DOHH2 (cell line): ENCODE results near the gene FBXO31.
"Not testable (repeated sequence)": the region's sequence is repeated elsewhere in the genome, so short reads cannot be mapped to it uniquely, and the experiment has no call there.

ENCODE experiments used
- H3F3A ChIP-seq: fragments of 200-600 bp; sonication (generic), shearing (Covaris generic); 2 replicates; pipeline ENCODE4 v1.6.0; 2016; ENCODE audit warnings: antibody characterized with exemption, mild to moderate bottlenecking; ENCODE audit not compliant: control insufficient read depth, insufficient read depth
- H3K27ac ChIP-seq: fragments of 200-600 bp; sonication (generic); 2 replicates; pipeline ENCODE4 v1.5.1; 2014; ENCODE audit warnings: low read depth, mild to moderate bottlenecking, low read length, moderate library complexity
- H3K27me3 ChIP-seq: fragments of 200-600 bp; sonication (generic); 2 replicates; pipeline ENCODE4 v1.6.1; 2014; ENCODE audit warnings: mild to moderate bottlenecking, low read length, mixed read lengths; ENCODE audit not compliant: control insufficient read depth
- H3K36me3 ChIP-seq: fragments of 200-600 bp; sonication (generic); 2 replicates; pipeline ENCODE4 v1.6.1; 2014; ENCODE audit warnings: mild to moderate bottlenecking, low read length, moderate library complexity, mixed read lengths; ENCODE audit not compliant: control insufficient read depth
- H3K4me1 ChIP-seq: fragments of 200-600 bp; sonication (generic); 2 replicates; pipeline ENCODE4 v1.6.1; 2014; ENCODE audit warnings: mild to moderate bottlenecking, low read length, mixed read lengths; ENCODE audit not compliant: control insufficient read depth
- H3K4me2 ChIP-seq: fragments of 200-600 bp; sonication (generic); 2 replicates; pipeline ENCODE4 v1.6.0; 2014; ENCODE audit warnings: mild to moderate bottlenecking, low read length, moderate library complexity
- H3K4me3 ChIP-seq: fragments of 200-600 bp; sonication (generic); 2 replicates; pipeline ENCODE4 v1.5.1; 2014; ENCODE audit warnings: mild to moderate bottlenecking, low read length, mixed read lengths
- H3K79me2 ChIP-seq: fragments of 200-600 bp; sonication (generic); 2 replicates; pipeline ENCODE4 v1.6.1; 2014; ENCODE audit warnings: mild to moderate bottlenecking, low read length, mixed read lengths; ENCODE audit not compliant: control insufficient read depth
- H3K9me2 ChIP-seq: fragments of 200-600 bp; sonication (generic); replicated peaks from 2 replicates; pipeline ENCODE4 v1.6.1; 2014; ENCODE audit warnings: mild to moderate bottlenecking, low read length, mixed read lengths; ENCODE audit not compliant: control insufficient read depth
- H3K9me3 ChIP-seq: fragments of 200-600 bp; sonication (generic); 2 replicates; pipeline ENCODE4 v1.6.1; 2014; ENCODE audit warnings: antibody characterized with exemption, low read length, mixed read lengths; ENCODE audit not compliant: control insufficient read depth, insufficient read depth
- H4K20me1 ChIP-seq: fragments of 200-600 bp; sonication (generic); 2 replicates; pipeline ENCODE4 v1.6.0; 2014; ENCODE audit warnings: low read depth, mild to moderate bottlenecking, antibody characterized with exemption, low read length, moderate library complexity; ENCODE audit not compliant: control insufficient read depth, insufficient read depth
- CTCF ChIP-seq: fragments of 200-600 bp; sonication (generic); IDR thresholded peaks from one replicate; pipeline ENCODE4 v1.5.1; 2014; ENCODE audit warnings: antibody characterized with exemption, mild to moderate bottlenecking, low read depth, low read length; ENCODE audit not compliant: poor library complexity, severe bottlenecking
- EZH2phosphoT487 ChIP-seq: fragments of 200-600 bp; sonication (generic); IDR thresholded peaks from 2 replicates; pipeline ENCODE4 v1.6.1; 2017; ENCODE audit warnings: borderline replicate concordance, mild to moderate bottlenecking, antibody characterized with exemption, low read length, moderate library complexity, mixed read lengths

FBXO31 gene

GRCh38 chr16:87363771-87364455 lies 19.7 kb downstream of the FBXO31 start:
- H3F3A ChIP-seq = peaks cover 2% of the 10 kb centered on the region; the same call in 1 of the 2 replicates
- H3K79me2 ChIP-seq = peaks cover 52% of the 10 kb centered on the region
- no peaks in the 10 kb centered on the region for H3K9me3 ChIP-seq
- H3K36me3 ChIP-seq = peaks cover 40% of the 10 kb centered on the region
- H3K9me2 ChIP-seq = no peaks in the 10 kb centered on the region
- peaks cover 15% of the 10 kb centered on the region for H3K4me1 ChIP-seq
- H3K27me3 ChIP-seq = no peaks in the 10 kb centered on the region
- no peak overlapping the region for H3K27ac ChIP-seq
- H4K20me1 ChIP-seq = peaks cover 6% of the 10 kb centered on the region
- H3K4me2 ChIP-seq = no peak overlapping the region
- no peak overlapping the region for H3K4me3 ChIP-seq
- TF ChIP-seq EZH2phosphoT487 (no peak), CTCF (no peak)

DNA sequence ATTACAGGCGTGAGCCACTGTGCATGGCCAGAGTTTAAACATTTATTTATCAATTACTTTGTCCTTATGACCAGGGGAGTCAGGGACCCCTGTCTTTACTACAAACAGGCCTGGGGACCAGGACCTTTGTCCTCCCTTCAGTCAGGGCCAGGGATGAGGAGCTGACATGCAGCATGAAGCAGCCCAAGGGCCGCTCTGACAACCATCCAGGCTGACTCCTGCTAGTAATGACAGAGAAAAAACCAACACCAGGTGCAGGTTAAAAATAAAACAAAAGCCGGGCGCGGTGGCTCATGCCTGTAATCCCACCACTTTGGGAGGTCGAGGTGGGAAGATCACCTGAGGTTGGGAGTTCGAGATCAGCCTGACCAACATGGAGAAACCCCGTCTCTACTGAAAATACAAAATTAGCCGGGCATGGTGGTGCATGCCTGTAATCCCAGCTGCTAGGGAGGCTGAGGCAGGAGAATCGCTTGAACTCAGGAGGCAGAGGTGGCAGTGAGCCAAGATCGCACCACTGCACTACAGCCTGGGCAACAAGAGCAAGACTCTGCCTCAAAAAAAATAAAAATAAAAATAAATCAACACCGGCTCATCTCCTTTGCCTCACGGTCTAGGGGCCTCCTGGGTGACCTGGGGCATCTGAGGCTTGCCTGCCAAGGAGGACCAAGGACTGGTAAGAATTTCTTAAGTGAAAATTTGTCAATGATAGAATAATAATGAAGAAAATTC lies 20.6 kb downstream of the FBXO31 start:
- H3F3A ChIP-seq, H3K9me3 ChIP-seq, H3K27me3 ChIP-seq, H3K9me2 ChIP-seq, H3K4me2 ChIP-seq, H3K4me1 ChIP-seq, H3K27ac ChIP-seq, H3K4me3 ChIP-seq, H4K20me1 ChIP-seq: not testable (repeated sequence)
- H3K36me3 ChIP-seq = peaks cover 49% of the 10 kb centered on the region
- peaks cover 44% of the 10 kb centered on the region for H3K79me2 ChIP-seq

DNA sequence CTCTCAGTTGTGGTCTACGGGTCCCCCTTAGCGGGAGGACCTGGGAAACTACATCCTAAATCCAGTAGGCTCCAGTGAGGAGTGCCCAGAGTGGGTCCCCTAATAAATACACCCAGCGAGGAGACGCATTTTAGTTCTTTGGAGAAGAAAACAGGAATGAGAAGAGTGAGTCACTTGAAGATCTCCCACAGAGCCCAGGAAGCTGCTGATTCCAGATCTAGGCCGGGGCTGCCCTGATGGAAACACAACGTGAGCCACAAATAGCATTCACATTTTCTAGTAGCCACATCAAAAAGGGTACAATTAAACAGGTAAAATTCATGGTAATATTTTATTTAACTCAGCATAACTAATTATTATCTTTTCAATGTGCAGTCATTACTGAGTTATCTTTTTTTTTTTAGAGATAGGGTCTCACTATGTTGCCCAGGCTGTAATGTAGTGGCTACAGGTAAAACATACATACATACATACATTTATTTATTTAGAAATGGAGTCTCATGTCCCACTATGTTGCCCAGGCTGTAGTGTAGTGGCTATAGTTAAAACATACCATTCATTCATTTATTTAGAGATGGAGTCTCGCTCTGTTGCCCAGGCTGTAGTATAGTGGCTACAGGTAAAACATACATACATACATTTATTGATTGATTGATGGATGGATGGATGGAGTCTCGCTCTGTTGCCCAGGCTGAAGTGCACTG lies 21.5 kb downstream of the FBXO31 start:
- H3K79me2 ChIP-seq = peaks cover 34% of the 10 kb centered on the region
- H3K27me3 ChIP-seq = no peaks in the 10 kb centered on the region
- H3F3A ChIP-seq = no peaks in the 10 kb centered on the region
- no peak overlapping the region for H3K4me3 ChIP-seq
- H3K36me3 ChIP-seq = peaks cover 42% of the 10 kb centered on the region
- no peaks in the 10 kb centered on the region for H3K4me1 ChIP-seq
- H4K20me1 ChIP-seq = no peaks in the 10 kb centered on the region
- H3K4me2 ChIP-seq = no peak overlapping the region
- no peaks in the 10 kb centered on the region for H3K9me3 ChIP-seq
- H3K9me2 ChIP-seq = no peaks in the 10 kb centered on the region
- H3K27ac ChIP-seq = no peak overlapping the region
- no peak for TF ChIP-seq CTCF
- no peak for TF ChIP-seq EZH2phosphoT487
